ENCODE results near the gene TEX19. TPM values are rescaled to one million over a fixed set of nuclear protein-coding genes. Genes with fewer than 3 reads are reported as not detected.

The TEX19 gene, protein sequence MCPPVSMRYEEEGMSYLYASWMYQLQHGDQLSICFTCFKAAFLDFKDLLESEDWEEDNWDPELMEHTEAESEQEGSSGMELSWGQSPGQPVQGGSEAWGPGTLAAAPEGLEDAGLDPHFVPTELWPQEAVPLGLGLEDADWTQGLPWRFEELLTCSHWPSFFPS
- total RNA-seq, result 0.09 and 0.14 TPM in 2 replicates

DNA sequence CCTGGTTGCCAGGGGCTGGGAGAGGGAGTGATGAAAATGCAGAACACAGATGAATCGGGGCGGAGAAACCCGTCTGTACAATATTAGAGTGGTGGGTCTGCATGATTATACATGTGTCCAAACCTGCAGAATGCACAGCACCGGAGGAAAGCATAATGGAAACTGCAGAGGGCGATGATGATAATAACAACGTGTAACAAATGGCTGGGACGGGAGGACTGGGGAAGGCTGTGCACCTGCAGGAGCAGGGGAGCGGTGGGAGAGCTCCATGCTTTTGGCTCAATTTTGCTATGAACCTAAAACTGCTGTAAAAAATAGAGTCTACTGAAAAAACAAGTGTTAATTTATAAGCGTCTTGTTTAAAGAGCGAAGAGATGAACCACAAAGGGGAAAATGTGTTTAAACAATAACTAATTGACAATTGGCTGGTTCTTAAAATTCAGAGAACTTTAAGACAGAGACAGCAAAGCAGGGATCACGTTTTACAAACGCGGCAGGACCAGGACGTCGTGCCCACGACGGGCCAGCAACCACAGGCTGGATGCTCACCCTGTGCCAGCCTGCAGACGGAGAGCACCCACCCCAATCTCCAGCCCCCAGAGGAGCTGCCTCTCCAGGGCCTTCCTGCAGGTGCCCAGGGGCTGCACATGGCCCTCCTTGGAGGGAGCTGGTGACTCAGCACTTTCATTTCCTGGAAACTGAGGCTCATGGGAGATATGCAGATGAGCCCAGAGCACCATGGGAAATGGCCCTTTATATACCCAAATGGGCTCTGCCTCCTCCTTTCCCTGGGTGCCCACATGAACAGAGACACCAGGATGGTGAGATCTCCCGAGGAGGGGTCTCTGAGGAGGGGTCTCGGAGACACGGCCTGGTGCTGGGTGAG is at the start of gene TEX19:
Gene TEX19 (plus strand): TSS at position 783 of the 886 bp plus-strand sequence. CDS start 2,904 bp downstream, outside the sequence.
- intact Hi-C loops (cut with micrococcal nuclease), result no loop called here

DNA sequence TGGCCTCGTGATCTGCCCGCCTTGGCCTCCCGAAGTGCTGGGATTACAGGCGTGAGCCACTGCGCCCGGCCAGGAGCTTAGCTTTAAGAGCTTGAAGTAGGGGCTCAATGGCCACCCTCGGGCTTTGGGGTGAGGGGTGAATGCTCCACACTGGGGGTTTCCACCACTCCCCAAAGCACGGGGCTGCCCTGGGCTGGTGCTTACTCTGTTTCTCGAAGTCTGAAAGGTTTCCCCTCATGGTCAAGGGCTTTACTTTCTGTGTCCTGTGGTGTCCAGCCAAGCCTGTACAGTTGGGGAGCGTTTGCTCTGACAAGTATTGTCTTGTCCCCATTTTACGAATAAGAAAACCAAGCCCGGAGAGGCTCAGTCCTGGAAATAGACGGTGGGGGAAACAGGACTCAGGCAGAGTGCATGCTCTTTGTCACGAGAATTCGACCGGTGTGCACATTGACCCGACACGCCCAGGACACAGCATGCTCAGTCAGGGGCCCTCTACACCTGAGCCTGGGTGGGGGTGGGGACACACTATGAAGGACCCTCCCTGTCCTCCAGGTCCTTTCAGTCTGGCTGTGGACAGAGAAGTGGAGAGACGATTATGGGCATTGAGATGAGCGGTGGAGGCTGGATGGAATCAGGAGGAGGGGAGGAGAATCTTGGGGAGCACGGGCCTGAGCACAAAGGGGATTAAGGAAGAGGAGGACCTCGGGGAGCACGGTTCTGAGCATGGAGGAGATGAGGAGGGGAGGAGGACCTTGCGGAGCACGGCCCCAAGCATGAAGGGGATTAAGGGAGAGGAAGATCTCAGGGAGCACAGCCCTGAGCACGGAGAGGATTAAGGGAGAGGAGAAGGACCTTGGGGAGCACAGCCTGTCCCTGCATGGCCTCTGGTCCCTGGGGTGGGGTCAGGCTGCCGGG is 49.1 kb upstream of the TEX19 start:
- intact Hi-C loops (cut with micrococcal nuclease), result no loop called here

DNA sequence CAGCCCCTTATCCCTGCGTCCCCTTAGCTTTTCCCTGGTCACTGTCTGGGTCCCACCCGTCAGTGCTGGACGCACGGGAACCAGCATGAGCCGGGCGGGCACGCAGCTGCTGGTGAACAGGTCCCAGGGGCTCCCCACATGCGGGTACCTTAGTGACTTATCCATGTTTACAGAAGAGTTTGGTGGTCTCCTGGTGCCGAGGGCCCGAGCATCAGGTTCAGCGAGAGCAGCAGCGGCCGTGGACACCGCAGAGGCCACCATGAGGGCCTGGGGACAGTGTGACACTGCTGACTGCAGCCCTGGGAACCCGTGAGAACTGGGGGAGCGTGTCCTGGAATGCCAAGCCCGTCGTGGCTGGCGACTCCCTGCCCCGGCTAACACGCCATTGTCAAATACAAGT is 48.2 kb upstream of the TEX19 start:
- intact Hi-C loops (cut with micrococcal nuclease), result no loop called here

DNA sequence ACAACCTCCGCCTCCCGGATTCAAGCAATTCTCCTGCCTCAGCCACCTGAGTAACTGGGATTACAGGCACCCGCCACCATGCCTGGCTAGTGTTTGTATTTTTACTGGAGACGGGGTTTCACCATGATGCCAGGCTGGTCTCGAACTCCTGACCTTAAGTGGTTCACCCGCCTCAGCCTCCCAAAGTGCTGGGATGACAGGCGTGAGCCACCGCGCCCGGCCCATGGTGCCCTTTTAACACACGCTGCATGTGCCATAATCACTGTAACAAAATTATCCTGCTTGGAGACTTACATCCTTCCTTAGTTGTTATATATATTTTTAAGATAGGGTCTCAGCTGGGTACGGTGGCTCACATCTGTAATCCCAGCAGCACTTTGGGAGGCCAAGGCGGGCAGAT is 47.1 kb upstream of the TEX19 start:
- intact Hi-C loops (cut with micrococcal nuclease), result no loop called here

DNA sequence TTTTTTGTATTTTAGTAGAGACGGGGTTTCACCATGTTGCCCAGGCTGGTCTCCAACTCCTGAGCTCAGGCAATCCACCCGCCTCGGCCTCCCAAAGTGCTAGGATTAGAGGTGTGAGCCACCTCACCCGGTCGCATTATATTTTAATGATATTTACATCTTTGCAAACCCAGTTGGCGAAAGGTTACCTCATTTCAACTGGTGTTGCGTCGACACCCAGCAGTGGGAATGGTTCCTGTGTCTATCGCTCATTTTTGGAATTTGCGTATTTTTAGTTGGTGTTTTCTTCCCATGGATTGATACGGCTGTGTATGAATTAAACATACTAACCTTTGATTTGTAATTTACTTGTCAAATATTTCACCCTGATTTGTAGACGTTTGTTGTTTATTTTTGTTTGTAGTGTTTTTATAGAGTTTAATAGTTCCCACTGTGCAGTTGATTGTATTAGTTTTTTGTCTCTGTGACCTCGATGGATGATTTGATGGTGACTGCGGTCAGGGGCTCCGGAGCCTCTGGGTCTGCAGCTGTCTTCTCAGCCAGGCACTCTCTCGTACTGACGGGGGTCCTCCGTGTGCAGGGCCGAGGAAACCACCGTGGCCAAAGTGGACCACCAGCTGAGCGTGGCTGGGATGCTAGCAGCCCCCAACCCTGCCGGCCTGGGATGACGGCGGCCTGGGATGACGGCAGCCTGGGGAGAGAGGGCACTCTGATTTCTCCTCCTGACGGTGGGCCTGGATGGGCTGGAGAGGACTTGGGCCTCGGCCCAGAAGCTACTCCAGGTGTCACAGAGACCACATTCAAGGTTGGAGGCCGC is 45.6 kb upstream of the TEX19 start:
- intact Hi-C loops (cut with micrococcal nuclease), result no loop called here

DNA sequence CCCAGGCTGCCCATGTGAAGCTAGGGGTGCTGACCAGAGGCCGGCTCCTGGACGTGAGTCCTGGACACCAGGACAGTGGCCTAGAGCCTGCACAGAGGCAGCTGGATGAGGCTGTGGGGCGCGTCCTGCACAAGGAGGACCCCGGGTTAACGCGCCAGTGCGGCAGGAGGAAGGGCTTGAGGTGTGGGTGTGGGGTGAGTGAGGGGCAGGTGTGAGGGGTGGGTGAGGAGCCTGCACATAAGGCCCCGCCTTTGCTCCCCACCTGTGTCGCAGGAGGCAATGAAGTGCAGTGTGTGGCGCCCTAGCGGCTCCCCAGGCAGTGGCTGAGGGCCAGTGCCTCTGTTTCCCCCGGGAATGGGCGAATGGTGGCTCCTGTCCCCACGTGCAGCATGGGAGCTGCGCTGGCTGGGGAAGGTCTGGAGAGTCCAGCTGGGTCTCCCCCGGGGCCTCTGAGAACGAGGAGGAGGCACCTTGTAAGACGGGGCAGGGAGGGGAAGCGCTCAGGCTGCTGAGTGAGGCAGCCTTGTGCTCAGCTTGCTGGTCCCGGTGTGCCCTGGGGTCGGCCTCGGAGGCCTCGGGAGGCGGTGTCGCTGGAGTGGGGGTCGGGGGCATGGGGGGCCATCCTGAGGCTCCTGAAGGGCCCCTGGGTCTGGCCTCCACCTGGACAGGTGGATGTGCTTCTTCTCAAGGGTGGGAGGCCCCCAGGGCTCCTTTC is 44.9 kb upstream of the TEX19 start:
- intact Hi-C loops (cut with micrococcal nuclease), result no loop called here

DNA sequence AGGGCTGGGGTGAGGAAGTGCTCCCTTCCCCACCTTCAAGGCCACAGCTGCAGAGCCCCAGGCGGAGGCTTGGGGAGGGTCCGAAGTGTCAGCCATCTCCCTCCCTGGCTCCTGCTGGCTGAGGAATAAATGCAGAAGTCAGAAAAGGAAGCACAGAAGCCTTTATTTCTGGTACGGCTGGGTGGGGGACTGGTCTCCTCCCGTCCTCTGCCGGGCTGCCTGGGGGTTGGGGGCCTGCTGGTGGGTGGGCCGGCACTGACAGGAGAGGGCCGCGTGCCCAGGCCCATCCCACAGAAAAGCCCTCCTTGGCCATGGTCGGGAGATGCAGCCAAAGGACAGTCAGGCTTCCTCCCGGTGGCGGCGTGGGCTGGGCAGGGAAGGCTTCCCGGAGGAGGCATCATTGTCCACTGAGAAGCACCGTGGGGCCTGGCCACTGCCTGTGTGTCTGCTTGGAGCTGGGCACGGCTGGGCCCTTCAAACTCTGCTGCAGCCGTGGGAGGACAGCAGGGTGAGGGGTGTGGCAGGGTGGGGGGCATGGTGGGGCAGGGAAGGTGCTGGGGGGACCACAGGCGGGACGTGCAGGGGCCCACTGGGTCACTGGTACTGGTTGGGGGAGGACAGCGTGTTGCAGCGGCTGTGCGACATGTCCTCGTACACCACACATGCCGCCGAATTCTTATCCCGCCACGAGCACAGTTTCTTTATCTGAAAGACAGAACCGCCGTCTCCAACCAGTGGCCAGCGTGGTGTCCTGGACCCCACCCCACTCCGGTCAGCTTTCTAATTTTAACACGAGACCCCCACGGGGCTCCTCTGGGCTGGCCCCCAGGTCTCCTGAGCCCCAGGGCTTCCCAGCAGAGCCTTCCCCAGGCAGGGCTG is 44.1 kb upstream of the TEX19 start:
- intact Hi-C loops (cut with micrococcal nuclease), result no loop called here

DNA sequence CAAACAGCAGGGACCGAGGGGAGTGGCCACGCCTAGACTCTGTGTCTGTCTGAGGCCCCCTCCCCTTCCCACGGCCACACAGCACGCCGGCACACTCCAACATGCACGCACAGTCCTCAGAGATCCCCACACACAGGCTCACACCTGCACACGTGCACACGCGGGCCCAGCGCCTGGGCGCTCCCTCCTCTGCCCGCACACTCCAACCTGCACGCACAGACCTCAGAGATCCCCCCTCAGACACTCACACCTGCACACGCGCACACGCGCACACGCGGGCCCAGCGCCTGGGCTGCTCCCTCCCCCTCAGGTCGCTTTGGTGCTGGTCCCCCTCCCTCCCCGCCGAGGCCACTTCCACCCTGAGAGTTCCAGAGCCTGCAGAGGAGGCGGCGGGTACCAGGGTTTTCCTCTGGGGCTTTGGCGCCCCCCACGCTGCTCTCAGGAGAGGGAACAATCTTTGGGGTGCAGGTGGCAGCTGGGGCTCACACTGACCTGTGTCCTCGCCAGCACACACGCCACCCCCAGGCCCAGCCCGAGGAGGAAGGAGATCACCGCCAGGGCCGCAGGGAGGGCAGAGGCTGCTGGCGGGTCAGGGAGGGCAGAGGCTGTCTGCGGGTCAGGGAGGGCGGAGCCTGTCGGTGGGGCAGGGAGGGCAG is 43.2 kb upstream of the TEX19 start:
- intact Hi-C loops (cut with micrococcal nuclease), result loop anchor here (1.0 kb wide), 1 partner anchor 18 kb away; no protein-coding TSS in a partner anchor

DNA sequence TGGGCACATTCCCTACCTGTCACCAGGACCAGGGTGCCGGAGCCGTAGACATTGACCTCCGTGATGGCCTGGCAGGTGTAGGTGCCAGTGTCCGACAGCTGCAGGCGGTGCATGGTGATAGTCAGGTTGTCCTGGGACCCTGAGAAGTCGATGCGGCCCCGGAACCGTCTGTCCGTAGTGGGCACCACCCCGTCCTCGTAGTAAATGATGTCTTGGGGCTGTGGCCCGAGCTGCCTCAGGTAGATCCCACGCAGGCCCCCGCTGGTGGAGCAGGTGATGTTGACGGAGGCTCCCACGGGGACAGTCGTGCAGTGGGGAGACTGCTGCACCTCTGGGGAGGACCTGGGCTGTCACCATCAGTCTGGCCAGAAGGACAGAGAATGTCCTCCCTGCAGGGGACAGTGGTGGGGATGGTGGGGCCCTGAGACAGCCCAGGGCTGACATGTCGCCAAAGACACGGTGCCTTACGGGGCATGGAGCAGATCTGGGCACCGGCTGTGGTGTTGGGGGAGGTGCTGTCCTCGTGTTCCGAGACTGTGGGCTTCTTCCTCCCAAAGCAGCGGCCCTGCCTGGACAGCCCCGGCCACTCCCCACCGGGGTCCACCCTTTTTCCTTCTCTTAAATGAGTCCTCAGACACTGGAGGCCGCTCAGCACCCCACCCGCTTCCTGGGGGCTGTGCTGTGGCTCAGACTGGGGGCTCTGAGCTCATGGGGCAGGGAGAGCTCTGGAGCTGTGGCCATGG is 42.2 kb upstream of the TEX19 start:
- intact Hi-C loops (cut with micrococcal nuclease), result loop anchor here (1.0 kb wide), 2 partner anchors 19 to 44 kb away; partner anchors contain the start of gene CSNK1D

DNA sequence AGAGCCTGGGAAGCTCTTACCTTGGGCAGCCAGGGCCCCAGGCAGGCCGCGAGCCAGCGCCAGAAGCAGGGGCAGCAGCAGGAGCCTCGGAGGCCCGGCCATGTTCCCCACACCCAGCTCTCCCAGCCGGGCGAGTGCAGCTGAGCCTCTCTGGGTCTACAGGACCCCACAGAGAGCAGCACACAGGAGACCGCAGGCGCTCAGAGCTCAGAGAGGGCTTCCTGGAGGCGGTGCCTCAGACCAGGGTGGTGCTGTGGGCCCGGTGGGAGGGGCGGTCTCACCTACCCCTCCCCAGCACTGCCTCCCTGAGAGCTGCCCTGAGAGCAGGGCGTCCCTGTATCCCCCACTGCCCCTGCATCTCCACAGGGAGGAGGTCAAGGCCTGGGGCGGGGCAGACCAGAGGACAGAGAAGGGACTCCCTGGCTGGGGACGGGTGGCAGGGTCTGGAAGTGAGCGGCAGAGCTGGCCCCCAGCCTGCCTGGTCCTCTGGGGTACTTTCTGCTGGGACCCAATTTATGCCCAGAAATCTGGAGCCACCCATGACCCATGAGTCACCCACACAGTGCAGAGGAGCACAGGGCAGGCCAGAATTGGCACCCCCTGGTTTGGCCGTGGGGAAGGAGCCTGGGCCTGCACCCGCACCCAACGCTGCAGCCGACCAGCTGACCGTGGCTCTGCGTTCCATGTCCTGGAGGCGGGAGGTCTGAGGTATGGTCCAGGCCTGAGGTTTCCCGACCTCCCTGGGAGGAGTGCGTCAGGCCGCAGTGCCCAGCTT is 41.5 kb upstream of the TEX19 start, which contains the start of gene CD7:
Gene CD7 (minus strand): TSS at position 215 of the 775 bp plus-strand sequence. CDS start 113 bp downstream, at position 102.
- intact Hi-C loops (cut with micrococcal nuclease), result loop anchor here (1.0 kb wide), 1 partner anchor 44 kb away; the partner anchor contains the start of gene CSNK1D

DNA sequence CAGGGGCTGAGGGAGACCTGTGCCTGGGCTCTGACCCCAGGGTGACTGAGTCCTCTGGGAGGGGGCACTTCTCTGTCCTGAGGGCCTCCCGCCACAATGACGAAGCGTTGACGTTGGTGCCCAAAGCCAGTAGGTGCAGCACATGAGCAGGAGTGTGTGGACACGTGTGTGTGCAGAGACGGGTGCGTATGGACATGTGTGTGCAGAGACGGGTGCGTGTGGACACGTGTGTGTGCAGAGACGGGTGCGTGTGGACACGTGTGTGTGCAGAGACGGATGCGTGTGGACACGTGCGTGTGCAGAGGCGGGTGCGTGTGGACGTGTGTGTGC is 40.9 kb upstream of the TEX19 start:
- intact Hi-C loops (cut with micrococcal nuclease), result no loop called here

DNA sequence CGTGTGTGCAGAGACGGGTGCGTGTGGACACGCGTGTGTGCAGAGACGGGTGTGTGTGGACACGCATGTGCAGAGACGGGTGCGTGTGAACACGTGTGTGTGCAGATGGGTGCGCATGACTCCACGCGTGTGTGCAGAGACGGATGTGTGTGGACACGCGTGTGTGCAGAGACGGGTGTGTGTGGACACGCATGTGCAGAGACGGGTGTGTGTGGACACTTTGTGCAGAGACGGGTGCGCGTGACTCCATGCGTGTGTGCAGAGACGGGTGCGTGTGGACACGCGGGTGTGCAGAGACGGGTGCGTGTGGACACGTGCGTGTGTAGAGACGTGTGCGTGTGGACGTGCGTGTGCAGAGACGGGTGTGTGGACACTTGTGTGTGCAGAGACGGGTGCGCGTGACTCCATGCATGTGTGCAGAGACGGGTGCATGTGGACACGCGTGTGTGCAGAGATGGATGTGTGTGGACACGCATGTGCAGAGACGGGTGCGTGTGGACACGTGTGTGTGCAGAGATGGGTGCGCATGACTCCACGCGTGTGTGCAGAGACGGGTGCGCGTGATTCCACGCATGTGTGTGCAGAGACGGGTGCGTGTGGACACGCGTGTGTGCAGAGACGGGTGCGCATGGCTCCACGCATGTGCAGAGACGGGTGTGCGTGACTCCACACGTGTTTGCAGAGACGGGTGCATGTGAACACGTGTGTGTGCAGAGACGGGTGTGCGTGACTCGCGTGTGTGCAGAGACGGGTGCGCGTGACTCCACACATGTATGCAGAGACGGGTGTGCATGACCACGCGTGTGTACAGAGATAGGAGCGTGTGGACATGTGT is 40.1 kb upstream of the TEX19 start:
- intact Hi-C loops (cut with micrococcal nuclease), result no loop called here

DNA sequence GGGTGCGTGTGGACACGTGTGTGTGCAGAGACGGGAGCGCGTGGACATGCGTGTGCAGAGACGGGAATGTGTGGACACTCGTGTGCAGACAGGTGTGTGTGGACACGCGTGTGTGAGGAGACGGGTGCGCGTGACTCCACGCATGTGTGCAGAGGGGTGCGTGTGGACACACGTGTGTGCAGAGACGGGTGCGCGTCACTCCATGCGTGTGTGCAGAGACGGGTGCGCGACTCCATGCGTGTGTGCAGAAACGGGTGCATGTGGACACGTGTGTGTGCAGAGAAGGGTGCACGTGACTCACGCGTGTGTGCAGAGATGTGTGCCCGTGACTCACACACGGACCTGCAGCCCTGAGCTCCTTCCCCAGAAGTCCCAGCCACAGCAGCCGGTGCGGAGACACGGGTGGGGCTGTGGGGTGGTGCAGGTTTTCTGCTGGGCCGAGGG is 39.4 kb upstream of the TEX19 start:
- intact Hi-C loops (cut with micrococcal nuclease), result no loop called here

DNA sequence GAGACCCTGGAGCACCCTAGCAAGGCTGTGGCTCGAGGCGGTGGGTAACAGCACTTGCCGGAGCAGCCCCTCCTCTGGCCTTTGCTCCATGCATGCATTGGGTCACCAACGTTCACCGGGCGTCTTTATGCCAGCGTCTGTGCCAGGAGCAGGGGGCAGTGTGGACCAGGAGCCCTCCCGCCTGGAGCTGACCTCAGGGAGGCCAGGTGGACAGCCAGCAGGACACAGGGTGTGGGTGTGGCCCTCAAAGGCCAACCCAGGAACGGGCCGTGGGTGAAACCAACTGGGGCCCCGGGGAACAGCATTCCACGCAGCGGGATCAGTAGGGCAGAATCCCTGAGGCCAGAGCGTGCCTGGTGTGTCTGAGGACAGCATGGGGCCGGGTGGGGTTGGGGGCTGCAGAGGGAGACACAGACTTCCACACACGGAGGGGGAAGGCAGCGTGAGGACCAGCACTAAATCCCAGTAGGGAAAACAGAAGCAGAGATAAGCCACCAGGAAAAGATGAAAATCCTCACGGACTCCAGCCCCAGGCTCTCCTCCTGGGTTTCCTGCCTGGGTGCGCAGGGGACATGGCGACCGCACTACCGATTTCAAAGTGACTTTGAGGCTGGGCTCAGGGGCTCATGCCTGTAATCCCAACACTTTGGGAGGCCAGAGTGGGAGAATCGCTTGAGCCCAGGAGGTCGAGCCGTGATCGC is 38.8 kb upstream of the TEX19 start:
- intact Hi-C loops (cut with micrococcal nuclease), result no loop called here

All from T-helper 2 cell treated with Interferon-gamma antibody and Interleukin-4, amounts not matched to agents 100 ng/mL and 5 ng/mL, for 36 hours (primary cell).